ENCODE measurements around the gene NCOR2. TPM values are rescaled to one million over a fixed set of nuclear protein-coding genes. Genes with fewer than 3 reads are reported as not detected.

Gene NCOR2
- total and polyA plus RNA-seq, 8 donors: 60.1 to 331 (median 96.4) TPM

- Histone ChIP-seq H3K4me3 (no peak overlapping the region), H3K9me3 (peaks cover 0 to 5% of the 10 kb centered on the region in 2 donors), H3K27ac (no peak overlapping the region), H3K27me3 (peaks cover 0 to 13% of the 10 kb centered on the region in 2 donors), H3K36me3 (no peaks in the 10 kb centered on the region), H3K4me1 (peaks cover 14 to 46% of the 10 kb centered on the region in 2 donors)
- intact Hi-C loops (cut with DNase I): no loop called here
- DNase-seq (no peak), ATAC-seq (no peak)
- TF ChIP-seq, protein P1, sequence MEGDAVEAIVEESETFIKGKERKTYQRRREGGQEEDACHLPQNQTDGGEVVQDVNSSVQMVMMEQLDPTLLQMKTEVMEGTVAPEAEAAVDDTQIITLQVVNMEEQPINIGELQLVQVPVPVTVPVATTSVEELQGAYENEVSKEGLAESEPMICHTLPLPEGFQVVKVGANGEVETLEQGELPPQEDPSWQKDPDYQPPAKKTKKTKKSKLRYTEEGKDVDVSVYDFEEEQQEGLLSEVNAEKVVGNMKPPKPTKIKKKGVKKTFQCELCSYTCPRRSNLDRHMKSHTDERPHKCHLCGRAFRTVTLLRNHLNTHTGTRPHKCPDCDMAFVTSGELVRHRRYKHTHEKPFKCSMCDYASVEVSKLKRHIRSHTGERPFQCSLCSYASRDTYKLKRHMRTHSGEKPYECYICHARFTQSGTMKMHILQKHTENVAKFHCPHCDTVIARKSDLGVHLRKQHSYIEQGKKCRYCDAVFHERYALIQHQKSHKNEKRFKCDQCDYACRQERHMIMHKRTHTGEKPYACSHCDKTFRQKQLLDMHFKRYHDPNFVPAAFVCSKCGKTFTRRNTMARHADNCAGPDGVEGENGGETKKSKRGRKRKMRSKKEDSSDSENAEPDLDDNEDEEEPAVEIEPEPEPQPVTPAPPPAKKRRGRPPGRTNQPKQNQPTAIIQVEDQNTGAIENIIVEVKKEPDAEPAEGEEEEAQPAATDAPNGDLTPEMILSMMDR (IDR thresholded peaks at IDR 0.05): no peak
Observed at GRCh38 chr12:124612410-124612680, 44.9 kb upstream of the NCOR2 start.

DNA sequence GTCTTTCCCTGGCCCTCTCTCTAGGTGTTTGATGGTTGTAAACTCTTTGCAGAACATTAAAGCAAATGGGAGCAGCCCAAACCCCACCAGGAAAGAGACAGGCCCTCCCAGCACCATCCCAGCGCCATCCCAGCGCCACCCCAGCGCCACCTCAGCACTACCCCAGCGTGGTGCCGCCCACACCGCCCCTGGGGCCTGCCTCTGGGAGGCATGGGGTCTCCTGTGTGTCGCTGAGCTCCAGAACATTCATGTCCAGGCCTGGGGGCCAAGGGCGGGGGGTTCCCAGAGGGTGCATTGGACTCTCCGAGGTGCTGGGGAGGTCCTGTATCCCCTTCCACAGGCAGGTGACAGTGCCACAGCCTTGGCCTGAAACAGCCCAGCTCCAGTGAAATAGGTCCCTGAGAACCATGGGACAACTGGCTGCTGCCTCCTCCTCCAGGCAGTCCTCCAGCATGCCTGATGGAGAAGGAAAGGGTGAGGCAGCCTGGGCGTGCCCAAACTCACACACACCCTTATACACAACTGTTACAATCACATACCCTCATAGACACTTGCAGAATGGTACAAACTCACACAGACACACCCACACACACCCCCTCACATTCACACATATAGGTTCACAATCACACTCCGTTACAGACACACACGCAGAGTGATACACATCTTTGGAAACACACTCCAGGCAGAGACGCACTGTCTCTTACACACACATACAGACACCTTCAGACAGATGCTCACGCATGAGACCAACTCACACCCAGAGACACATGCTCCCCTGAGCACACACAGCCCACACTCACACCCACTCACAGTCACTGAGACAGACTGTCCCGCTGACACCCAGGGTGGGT is 44.4 kb upstream of the NCOR2 start:
- DNase-seq (no peak), ATAC-seq (no peak)
- Histone ChIP-seq H3K9me3 (peaks cover 0 to 5% of the 10 kb centered on the region in 2 donors), H3K27me3 (peaks cover 0 to 13% of the 10 kb centered on the region in 2 donors), H3K4me3 (no peak overlapping the region), H3K4me1 (peaks cover 14 to 41% of the 10 kb centered on the region in 2 donors), H3K27ac (no peak overlapping the region), H3K36me3 (no peaks in the 10 kb centered on the region)
- intact Hi-C loops (cut with DNase I): no loop called here
- TF ChIP-seq, protein P1 (IDR thresholded peaks at IDR 0.05): no peak

DNA sequence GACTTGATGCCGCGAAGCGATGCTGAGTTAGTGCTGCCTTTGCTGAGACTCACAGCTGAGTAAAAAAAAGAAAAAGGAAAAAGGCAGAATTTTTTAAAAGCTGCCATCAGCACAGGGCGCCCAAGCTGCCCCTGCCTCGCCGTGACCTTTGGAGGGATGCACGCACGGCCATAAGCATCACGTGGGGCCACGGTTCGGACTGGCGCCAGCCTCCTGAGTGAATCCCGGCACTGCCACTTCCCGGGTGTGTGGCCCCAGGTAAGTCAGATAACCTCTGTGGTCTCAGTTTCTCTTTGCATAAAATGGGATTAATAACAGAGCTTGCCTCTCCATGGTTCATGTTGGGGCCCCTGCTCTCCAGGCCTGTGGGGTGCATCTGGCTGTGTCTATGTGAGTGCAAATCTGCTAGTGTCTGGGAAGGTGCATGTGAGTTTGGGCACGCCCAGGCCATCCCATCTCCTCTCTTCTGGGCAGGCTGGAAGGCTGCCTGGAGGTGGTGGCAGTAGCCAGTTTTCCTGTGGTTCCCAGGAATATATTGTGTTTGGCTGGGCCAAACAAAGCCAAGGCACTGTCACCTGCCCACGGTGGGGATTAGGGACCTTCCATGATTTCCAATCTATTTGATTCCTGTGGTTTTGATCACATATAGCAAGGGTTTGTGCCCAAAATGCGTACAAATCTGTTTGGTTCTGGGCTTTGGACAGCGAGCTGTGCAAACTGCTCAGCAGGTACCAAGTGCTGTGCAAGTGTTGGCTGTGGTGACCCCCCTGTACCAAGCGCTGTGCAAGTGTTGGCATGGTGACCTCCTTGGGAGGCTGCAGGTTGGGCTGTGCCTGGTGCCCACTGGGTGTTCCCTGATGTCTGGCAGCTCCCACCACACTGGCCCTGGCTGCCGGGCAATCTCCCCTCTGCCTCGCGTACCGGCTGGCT is 43.5 kb upstream of the NCOR2 start:
- Histone ChIP-seq H3K4me3 (no peak overlapping the region), H3K9me3 (peaks cover 0 to 5% of the 10 kb centered on the region in 2 donors), H3K27me3 (peaks cover 0 to 13% of the 10 kb centered on the region in 2 donors), H3K27ac (no peak overlapping the region), H3K4me1 (peaks cover 14 to 32% of the 10 kb centered on the region in 2 donors), H3K36me3 (no peaks in the 10 kb centered on the region)
- ATAC-seq (no peak), DNase-seq (no peak)
- intact Hi-C loops (cut with DNase I): no loop called here
- TF ChIP-seq, protein P1 (IDR thresholded peaks at IDR 0.05): no peak

DNA sequence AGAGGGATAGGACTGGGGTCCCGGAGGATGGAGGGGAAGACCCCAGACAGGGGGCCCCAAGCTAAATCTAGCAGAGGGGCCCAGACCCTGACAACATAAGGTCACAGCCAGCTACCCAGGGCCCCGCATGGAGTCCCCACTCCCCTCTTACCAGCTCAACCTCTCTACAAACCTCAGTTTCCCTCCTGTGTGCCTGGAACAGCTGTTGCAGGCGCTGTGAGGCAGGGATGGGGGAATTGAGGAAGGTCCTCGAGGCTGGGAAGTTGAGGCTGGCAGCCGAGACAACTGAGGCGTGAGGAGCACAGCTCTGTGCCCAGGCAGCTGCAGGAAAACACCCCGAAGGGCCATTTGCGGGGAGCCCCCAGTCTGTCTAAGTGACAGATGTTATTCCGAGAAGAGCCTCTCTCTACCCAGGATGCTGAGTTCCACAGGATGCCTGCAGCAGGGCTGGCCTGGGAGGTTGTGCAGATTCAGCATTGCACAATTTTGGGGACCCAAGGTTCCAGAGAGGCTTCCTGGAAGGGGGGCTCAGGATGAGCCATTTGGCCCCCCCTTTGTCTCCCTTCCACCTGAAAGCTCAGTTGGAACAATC is 42.7 kb upstream of the NCOR2 start:
- TF ChIP-seq, protein P1 (IDR thresholded peaks at IDR 0.05): no peak
- H3K27ac ChIP-seq: no peak overlapping the region
- H3K4me1 ChIP-seq: peaks cover 14 to 30% of the 10 kb centered on the region in 2 donors
- no peak for DNase-seq
- H3K36me3 ChIP-seq: no peaks in the 10 kb centered on the region
- peaks cover 0 to 5% of the 10 kb centered on the region in 2 donors for H3K9me3 ChIP-seq
- intact Hi-C loops (cut with DNase I): no loop called here
- ATAC-seq: no peak
- no peak overlapping the region for H3K4me3 ChIP-seq
- H3K27me3 ChIP-seq: peaks cover 0 to 13% of the 10 kb centered on the region in 2 donors

All from left lung (tissue), 10 donors.